HT1080 (cell line): ENCODE data around the gene BFSP2. TPM values are rescaled to one million over a fixed set of nuclear protein-coding genes. Genes with fewer than 3 reads are reported as not detected.
"Not testable (repeated sequence)": the region's sequence is repeated elsewhere in the genome, so short reads cannot be mapped to it uniquely, and the experiment has no call there.

Experiments used
- DNase-seq: peaks from one replicate; pipeline ENCODE4 v3.0.0-alpha.2; 2015; ENCODE audit warnings: low read depth
- total RNA-seq: library from RNA; depleted of rRNA; stranded (reverse); fragments of >200 nt; shearing (Covaris generic); gene quantifications from 2 replicates; pipeline ENCODE4 v1.2.3, GENCODE V29; 2014

BFSP2 gene
- total RNA-seq, 1 experiment from 2014 or later: not detected

- no peak for DNase-seq
Measured at GRCh38 chr3:133477487-133477886, 77.6 kb downstream of the BFSP2 start.

- no peak for DNase-seq
Measured at GRCh38 chr3:133478624-133479023, 78.8 kb downstream of the BFSP2 start.

DNA sequence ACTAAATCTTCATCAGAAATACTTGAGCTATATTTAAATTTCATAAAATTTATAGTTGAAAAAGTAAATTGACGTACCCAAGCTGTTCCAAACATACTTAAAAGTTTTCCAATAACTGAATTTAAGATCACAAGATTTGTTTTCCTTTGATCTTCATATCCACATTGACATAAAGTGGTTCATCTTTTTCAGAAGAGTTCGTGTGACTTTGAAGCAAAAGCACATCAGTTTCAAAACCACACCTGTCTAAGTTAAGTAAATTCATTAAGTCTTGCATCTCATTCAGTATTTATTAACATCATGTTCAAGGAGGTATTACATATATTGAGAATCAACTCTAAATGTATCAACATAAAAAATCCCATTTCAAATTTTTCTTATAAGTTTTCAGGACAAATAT is 79.5 kb downstream of the BFSP2 start:
- DNase-seq: no peak

GRCh38 chr3:133479895-133480669 is 80.2 kb downstream of the BFSP2 start:
- peak; percentile 81 for DNase-seq

GRCh38 chr3:133482474-133482873 is 82.6 kb downstream of the BFSP2 start:
- DNase-seq: not testable (repeated sequence)

- no peak for DNase-seq
Measured at GRCh38 chr3:133486658-133487057, 86.8 kb downstream of the BFSP2 start.

GRCh38 chr3:133487204-133487603 is 87.3 kb downstream of the BFSP2 start:
- no peak for DNase-seq

DNA sequence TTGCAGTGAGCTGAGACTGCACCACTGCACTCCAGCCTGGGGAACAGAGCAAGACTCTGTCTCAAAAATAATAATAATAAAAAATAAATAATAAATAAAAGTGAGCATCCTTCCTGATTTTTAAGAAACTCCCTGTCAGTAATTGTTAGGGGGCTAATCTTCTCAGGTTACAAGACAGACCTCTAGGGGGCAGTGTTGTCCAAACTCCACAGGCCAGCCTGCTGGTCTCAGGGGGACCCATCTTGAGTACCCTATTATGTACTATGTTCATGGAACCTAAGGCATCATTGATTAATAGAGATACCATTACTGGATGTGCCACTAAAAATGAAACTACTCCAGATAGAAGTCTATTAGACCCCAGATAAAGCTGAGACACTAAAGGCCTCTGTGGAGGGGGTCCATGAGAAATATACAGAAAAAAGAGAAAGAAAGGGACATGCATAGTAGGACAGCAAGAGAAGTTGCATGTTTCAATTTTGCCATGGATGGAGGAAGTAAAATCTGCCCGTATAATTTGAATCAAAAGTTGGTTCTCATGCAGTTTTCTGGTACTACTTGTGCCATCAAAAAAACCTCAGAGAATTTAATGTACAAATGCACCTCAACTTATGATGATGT is 88.2 kb downstream of the BFSP2 start:
- no peak for DNase-seq

DNA sequence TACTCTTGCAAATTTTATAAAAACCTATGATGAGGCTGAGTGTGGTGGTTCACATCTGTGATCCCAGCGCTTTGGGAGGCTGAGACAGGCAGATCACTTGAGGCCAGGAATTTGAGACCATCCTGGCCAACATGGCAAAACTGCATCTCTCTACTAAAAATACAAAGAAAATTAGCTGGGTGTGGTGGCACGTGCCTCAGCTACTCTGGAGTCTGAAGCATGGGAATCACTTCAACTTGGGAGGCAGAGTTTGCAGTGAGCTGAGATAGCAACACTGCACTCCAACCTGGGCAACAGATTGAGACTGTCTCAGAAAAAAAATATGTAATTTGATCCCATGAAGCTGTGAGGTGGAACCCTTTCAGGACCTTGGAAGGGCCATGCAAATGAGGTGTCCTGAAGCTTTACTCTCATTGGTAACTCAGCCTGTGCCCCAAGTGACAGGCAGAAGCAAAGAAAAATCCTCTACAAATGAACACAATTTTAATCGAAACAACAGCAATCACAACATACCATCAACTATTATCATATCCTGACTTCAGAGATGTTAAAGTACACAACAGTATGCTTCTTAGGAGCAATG is 89.0 kb downstream of the BFSP2 start:
- peak; percentile 68 for DNase-seq

GRCh38 chr3:133489466-133490085 is 89.7 kb downstream of the BFSP2 start:
- DNase-seq: peak; percentile 51

- no peak for DNase-seq
Measured at GRCh38 chr3:133490468-133491351, 90.9 kb downstream of the BFSP2 start.

DNA sequence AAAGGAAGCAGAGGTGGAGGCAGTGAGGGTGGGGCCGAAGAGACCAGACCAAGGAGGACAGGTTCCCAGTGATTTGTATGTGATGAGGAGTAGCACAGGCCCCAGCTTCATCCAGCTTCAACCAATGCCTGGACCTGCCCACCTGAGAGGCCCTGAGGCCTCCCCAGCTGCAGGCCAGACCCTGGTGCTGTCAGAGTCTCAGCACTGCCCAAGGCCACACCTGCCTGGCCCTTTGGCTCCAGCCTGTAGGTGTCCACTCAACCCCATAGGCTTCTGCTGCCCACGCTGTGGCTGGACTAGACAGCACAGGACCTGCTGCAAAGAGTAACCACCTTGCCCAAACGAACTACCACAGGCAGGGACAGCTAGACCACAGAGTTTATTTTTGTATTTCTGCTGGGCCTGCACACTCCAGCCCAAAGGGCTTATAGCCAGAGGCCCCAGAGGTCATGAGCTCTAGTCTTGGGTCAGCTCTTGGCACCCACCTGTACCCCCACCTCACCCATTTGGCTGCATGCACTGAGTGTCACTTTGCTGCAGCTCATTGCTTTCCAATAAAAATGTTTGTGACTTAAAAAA is 91.7 kb downstream of the BFSP2 start:
- no peak for DNase-seq

GRCh38 chr3:133492159-133492741 is 92.4 kb downstream of the BFSP2 start:
- no peak for DNase-seq

- DNase-seq: peak; percentile 72
Measured at GRCh38 chr3:133494469-133494868, 94.6 kb downstream of the BFSP2 start.

GRCh38 chr3:133502542-133502941 is 102.7 kb downstream of the BFSP2 start:
- DNase-seq: not testable (repeated sequence)

- DNase-seq: no peak
Measured at GRCh38 chr3:133503409-133503808, 103.6 kb downstream of the BFSP2 start.

DNA sequence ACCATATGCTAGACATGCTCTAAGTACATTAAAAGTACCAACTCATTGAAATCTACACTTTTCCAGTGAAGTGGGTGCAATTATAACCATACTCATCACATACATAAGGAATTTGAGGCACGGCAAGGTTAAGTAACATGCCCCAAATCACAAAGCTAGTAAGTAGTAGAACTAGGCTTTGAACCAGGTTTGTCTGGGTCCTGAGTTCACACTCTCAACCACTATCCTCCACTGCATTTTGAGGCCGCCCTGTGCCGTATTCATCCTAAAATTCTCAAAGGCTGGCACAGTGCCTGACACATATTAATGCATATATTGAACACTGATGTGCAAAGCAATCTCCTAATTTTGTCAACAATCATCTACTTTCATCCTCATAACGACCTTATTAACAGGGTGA is 104.9 kb downstream of the BFSP2 start:
- no peak for DNase-seq

DNA sequence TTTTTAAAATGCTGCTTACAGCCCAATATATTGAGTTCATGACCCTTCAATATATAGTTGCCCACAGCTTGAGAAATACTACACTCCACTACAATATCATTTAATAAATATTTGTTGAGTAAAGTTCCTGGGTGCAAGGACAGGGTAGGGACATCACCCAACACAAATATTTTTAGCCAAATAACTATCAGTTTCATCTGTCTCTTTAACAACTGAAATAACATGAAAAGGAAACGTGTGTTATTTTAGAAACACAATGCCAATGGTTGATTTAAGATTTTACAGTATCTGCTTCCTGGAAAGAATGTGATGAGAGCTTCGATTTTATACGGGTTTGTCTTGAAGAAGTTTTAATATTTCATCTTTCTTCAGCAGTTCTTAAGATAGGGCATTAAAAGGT is 106.0 kb downstream of the BFSP2 start:
- no peak for DNase-seq

- DNase-seq: no peak
Measured at GRCh38 chr3:133506215-133506901, 106.5 kb downstream of the BFSP2 start.

- DNase-seq: no peak
Measured at GRCh38 chr3:133509488-133509887, 109.6 kb downstream of the BFSP2 start.
